ENCODE measurements around the gene ZSCAN29. TPM values are rescaled to one million over a fixed set of nuclear protein-coding genes. Genes with fewer than 3 reads are reported as not detected.
A peak's percentile ranks its signal among the peaks of the same experiment; 100 is the strongest.

ZSCAN29 gene
- polyA plus RNA-seq, 4 donors, result 7.0 to 25.7 (median 8.4) TPM

GRCh38 chr15:43370310-43370974, 401 bp downstream of the ZSCAN29 start:
- Histone ChIP-seq H3K36me3 (ENCODE audit: control insufficient read depth in 3 of 3, insufficient read depth in 2 of 3, low read depth in 1 of 3, low read length in 3 of 3) (peaks cover 4 to 19% (median 9%) of the 10 kb centered on the region in 3 donors), H3K4me3 (ENCODE audit: low read depth in 1 of 3, low read length in 3 of 3) (peak overlapping the region; percentile 73 to 84 (median 80)), H3K27me3 (ENCODE audit: control insufficient read depth in 3 of 3, insufficient read depth in 3 of 3, low read length in 3 of 3) (no peaks in the 10 kb centered on the region), H3K9me3 (ENCODE audit: control insufficient read depth in 2 of 2, insufficient read depth in 1 of 2, low read depth in 1 of 2, low read length in 1 of 2) (peaks cover 0 to 3% of the 10 kb centered on the region in 2 donors), H3K27ac (ENCODE audit: low read depth in 1 of 3, low read length in 2 of 3) (peak overlapping the region in 2 of 3 donors; percentile 50 to 68), H3K4me1 (ENCODE audit: control insufficient read depth in 3 of 3, insufficient read depth in 2 of 3, low read depth in 1 of 3, low read length in 2 of 3) (peaks cover 0 to 21% (median 10%) of the 10 kb centered on the region in 3 donors)
- DNase-seq (no peak), FAIRE-seq (no peak)
- 2 to 3% (median 2%) methylated on average over 41 to 45 of the region's 45 CpGs for WGBS, 3 donors

GRCh38 chr15:43361313-43361903, 9.4 kb downstream of the ZSCAN29 start:
- Histone ChIP-seq H3K4me1 (ENCODE audit: control insufficient read depth in 3 of 3, insufficient read depth in 2 of 3, low read depth in 1 of 3, low read length in 2 of 3) (no peaks in the 10 kb centered on the region), H3K9me3 (ENCODE audit: control insufficient read depth in 2 of 2, insufficient read depth in 1 of 2, low read depth in 1 of 2, low read length in 1 of 2) (peaks cover 5 to 46% of the 10 kb centered on the region in 2 donors), H3K27ac (ENCODE audit: low read depth in 1 of 3, low read length in 2 of 3) (no peak overlapping the region), H3K4me3 (ENCODE audit: low read depth in 1 of 3, low read length in 3 of 3) (no peak overlapping the region), H3K27me3 (ENCODE audit: control insufficient read depth in 3 of 3, insufficient read depth in 3 of 3, low read length in 3 of 3) (no peaks in the 10 kb centered on the region), H3K36me3 (ENCODE audit: control insufficient read depth in 3 of 3, insufficient read depth in 2 of 3, low read depth in 1 of 3, low read length in 3 of 3) (peaks cover 19 to 42% (median 31%) of the 10 kb centered on the region in 3 donors)
- DNase-seq, result no peak
- FAIRE-seq, result no peak
- 97 to 98% (median 98%) methylated on average over 7 of the region's 7 CpGs for WGBS, 3 donors

- DNase-seq (no peak), FAIRE-seq (no peak)
- 83 to 98% (median 85%) methylated on average over 4 of the region's 4 CpGs for WGBS, 3 donors
- H3K9me3 ChIP-seq (ENCODE audit: control insufficient read depth in 2 of 2, insufficient read depth in 1 of 2, low read depth in 1 of 2, low read length in 1 of 2), result peaks cover 5 to 43% of the 10 kb centered on the region in 2 donors
- no peaks in the 10 kb centered on the region for H3K4me1 ChIP-seq (ENCODE audit: control insufficient read depth in 3 of 3, insufficient read depth in 2 of 3, low read depth in 1 of 3, low read length in 2 of 3)
- no peak overlapping the region for H3K27ac ChIP-seq (ENCODE audit: low read depth in 1 of 3, low read length in 2 of 3)
- no peak overlapping the region for H3K4me3 ChIP-seq (ENCODE audit: low read depth in 1 of 3, low read length in 3 of 3)
- H3K27me3 ChIP-seq (ENCODE audit: control insufficient read depth in 3 of 3, insufficient read depth in 3 of 3, low read length in 3 of 3), result no peaks in the 10 kb centered on the region
- peaks cover 14 to 36% (median 29%) of the 10 kb centered on the region in 3 donors for H3K36me3 ChIP-seq (ENCODE audit: control insufficient read depth in 3 of 3, insufficient read depth in 2 of 3, low read depth in 1 of 3, low read length in 3 of 3)
Observed at GRCh38 chr15:43360821-43361220, 10.0 kb downstream of the ZSCAN29 start.

DNA sequence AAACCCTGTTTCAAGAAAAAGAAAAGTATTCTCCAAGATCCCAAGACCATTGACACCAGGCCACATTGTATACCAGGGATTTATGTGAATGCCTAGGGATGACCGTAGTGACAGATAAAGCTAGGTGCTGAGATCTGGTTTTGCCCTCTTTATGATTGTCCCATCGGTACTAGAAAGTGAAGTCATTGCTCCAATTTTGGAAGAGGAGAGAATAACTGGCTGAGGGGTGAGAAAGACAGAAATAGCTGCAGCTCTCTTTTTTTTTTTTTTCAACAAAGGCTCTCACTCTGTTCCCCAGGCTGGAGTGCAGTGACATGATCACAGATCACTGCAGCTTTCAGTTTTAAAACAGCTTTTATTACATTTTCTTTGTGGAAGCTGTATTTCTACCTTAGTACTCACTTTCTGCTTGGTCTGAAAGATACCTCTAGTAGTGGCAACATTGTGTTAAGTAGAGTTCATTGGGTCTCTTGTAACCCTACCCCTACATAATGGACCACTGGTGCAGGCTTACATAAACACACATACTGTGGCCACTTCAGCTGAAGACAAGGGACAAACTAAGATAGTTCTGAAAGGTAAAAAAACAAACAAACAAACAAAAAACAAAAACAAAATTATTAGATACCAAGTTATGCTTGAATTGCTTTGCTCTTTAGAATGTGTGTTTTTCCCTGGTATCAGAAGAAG, 18.0 kb downstream of the ZSCAN29 start:
- FAIRE-seq, result no peak
- DNase-seq, result no peak
- 84 to 96% (median 94%) methylated on average over 2 of the region's 2 CpGs for WGBS, 3 donors
- Histone ChIP-seq H3K27ac (ENCODE audit: low read depth in 1 of 3, low read length in 2 of 3) (no peak overlapping the region), H3K27me3 (ENCODE audit: control insufficient read depth in 3 of 3, insufficient read depth in 3 of 3, low read length in 3 of 3) (no peaks in the 10 kb centered on the region), H3K36me3 (ENCODE audit: control insufficient read depth in 3 of 3, insufficient read depth in 2 of 3, low read depth in 1 of 3, low read length in 3 of 3) (peaks cover 0 to 14% (median 8%) of the 10 kb centered on the region in 3 donors), H3K9me3 (ENCODE audit: control insufficient read depth in 2 of 2, insufficient read depth in 1 of 2, low read depth in 1 of 2, low read length in 1 of 2) (peaks cover 0 to 4% of the 10 kb centered on the region in 2 donors), H3K4me1 (ENCODE audit: control insufficient read depth in 3 of 3, insufficient read depth in 2 of 3, low read depth in 1 of 3, low read length in 2 of 3) (no peaks in the 10 kb centered on the region), H3K4me3 (ENCODE audit: low read depth in 1 of 3, low read length in 3 of 3) (no peak overlapping the region)

DNA sequence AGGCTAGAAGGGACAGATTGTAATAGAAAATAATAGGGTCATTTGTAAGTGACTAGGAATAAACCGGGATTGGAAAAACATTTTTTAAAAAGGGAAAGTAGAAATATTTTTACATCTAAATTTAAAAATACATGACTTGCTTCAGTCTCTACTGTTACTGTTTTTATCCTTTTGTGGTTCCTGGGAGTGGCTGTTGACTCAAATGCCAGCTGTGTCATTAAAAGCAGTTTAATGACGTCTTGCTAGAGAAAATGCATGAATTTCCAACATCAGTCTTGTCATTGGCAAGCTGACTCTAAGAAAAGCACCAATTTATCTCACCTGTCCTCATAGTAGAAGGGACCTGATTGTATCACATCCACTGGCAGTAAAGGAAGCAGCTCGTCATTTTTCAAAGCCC, 23.7 kb downstream of the ZSCAN29 start:
- no peaks in the 10 kb centered on the region for H3K4me1 ChIP-seq (ENCODE audit: control insufficient read depth in 3 of 3, insufficient read depth in 2 of 3, low read depth in 1 of 3, low read length in 2 of 3)
- WGBS, 3 donors, result 82 to 86% (median 85%) methylated on average over 3 of the region's 3 CpGs
- H3K36me3 ChIP-seq (ENCODE audit: control insufficient read depth in 3 of 3, insufficient read depth in 2 of 3, low read depth in 1 of 3, low read length in 3 of 3), result peaks cover 3 to 13% (median 8%) of the 10 kb centered on the region in 3 donors
- no peak overlapping the region for H3K27ac ChIP-seq (ENCODE audit: low read depth in 1 of 3, low read length in 2 of 3)
- FAIRE-seq (no peak), DNase-seq (no peak)
- H3K9me3 ChIP-seq (ENCODE audit: control insufficient read depth in 2 of 2, insufficient read depth in 1 of 2, low read depth in 1 of 2, low read length in 1 of 2), result no peaks in the 10 kb centered on the region
- no peak overlapping the region for H3K4me3 ChIP-seq (ENCODE audit: low read depth in 1 of 3, low read length in 3 of 3)
- H3K27me3 ChIP-seq (ENCODE audit: control insufficient read depth in 3 of 3, insufficient read depth in 3 of 3, low read length in 3 of 3), result no peaks in the 10 kb centered on the region

GRCh38 chr15:43346305-43346704, 24.5 kb downstream of the ZSCAN29 start:
- H3K27me3 ChIP-seq (ENCODE audit: control insufficient read depth in 3 of 3, insufficient read depth in 3 of 3, low read length in 3 of 3), result no peaks in the 10 kb centered on the region
- H3K4me1 ChIP-seq (ENCODE audit: control insufficient read depth in 3 of 3, insufficient read depth in 2 of 3, low read depth in 1 of 3, low read length in 2 of 3), result no peaks in the 10 kb centered on the region
- DNase-seq, result no peak
- no peak for FAIRE-seq
- no peak overlapping the region for H3K27ac ChIP-seq (ENCODE audit: low read depth in 1 of 3, low read length in 2 of 3)
- WGBS, 3 donors, result 88 to 92% (median 92%) methylated on average over 2 of the region's 2 CpGs
- no peak overlapping the region for H3K4me3 ChIP-seq (ENCODE audit: low read depth in 1 of 3, low read length in 3 of 3)
- no peaks in the 10 kb centered on the region for H3K9me3 ChIP-seq (ENCODE audit: control insufficient read depth in 2 of 2, insufficient read depth in 1 of 2, low read depth in 1 of 2, low read length in 1 of 2)
- peaks cover 3 to 18% (median 5%) of the 10 kb centered on the region in 3 donors for H3K36me3 ChIP-seq (ENCODE audit: control insufficient read depth in 3 of 3, insufficient read depth in 2 of 3, low read depth in 1 of 3, low read length in 3 of 3)

DNA sequence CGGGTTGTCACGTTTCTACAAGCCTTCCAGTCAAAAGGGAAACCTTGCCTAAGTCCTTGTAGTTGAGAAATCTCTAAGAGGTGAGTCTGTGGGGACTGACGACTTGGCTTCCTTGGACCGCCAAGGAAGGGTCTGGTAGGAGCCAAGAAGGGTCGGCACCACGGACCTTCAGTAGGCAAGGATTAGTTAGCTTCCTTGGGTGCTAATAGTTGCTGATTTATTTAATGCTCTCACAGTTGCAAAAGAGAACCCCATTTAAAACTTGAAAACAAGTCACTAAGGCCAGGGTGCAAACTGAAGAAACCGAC, 40.1 kb downstream of the ZSCAN29 start:
- no peak for FAIRE-seq
- Histone ChIP-seq H3K4me1 (ENCODE audit: control insufficient read depth in 3 of 3, insufficient read depth in 2 of 3, low read depth in 1 of 3, low read length in 2 of 3) (peaks cover 5 to 12% (median 7%) of the 10 kb centered on the region in 3 donors), H3K36me3 (ENCODE audit: control insufficient read depth in 3 of 3, insufficient read depth in 2 of 3, low read depth in 1 of 3, low read length in 3 of 3) (peaks cover 0 to 9% (median 0%) of the 10 kb centered on the region in 3 donors), H3K27me3 (ENCODE audit: control insufficient read depth in 3 of 3, insufficient read depth in 3 of 3, low read length in 3 of 3) (no peaks in the 10 kb centered on the region), H3K4me3 (ENCODE audit: low read depth in 1 of 3, low read length in 3 of 3) (peak overlapping the region; percentile 56 to 84 (median 68)), H3K27ac (ENCODE audit: low read depth in 1 of 3, low read length in 2 of 3) (peak overlapping the region; percentile 79 to 98 (median 94)), H3K9me3 (ENCODE audit: control insufficient read depth in 2 of 2, insufficient read depth in 1 of 2, low read depth in 1 of 2, low read length in 1 of 2) (no peaks in the 10 kb centered on the region)
- no peak for DNase-seq
- WGBS, 3 donors, result 2 to 3% (median 3%) methylated on average over 7 of the region's 7 CpGs

GRCh38 chr15:43329960-43330779, 40.7 kb downstream of the ZSCAN29 start, which contains the start of gene LCMT2:
LCMT2 (minus strand) TSS chr15:43330573; CDS start chr15:43330489, 84 bp downstream.
- no peaks in the 10 kb centered on the region for H3K9me3 ChIP-seq (ENCODE audit: control insufficient read depth in 2 of 2, insufficient read depth in 1 of 2, low read depth in 1 of 2, low read length in 1 of 2)
- H3K4me3 ChIP-seq (ENCODE audit: low read depth in 1 of 3, low read length in 3 of 3), result peak within 1 kb of the TSS; percentile 58 to 84 (median 68)
- peaks cover 0 to 7% (median 0%) of the 10 kb centered on the region in 3 donors for H3K36me3 ChIP-seq (ENCODE audit: control insufficient read depth in 3 of 3, insufficient read depth in 2 of 3, low read depth in 1 of 3, low read length in 3 of 3)
- H3K4me1 ChIP-seq (ENCODE audit: control insufficient read depth in 3 of 3, insufficient read depth in 2 of 3, low read depth in 1 of 3, low read length in 2 of 3), result peaks cover 5 to 12% (median 7%) of the 10 kb centered on the region in 3 donors
- 0% methylated on average over 72 to 86 of the region's 86 CpGs for WGBS, 3 donors
- FAIRE-seq, result no peak
- peak; percentile 98 to 99 for DNase-seq
- H3K27me3 ChIP-seq (ENCODE audit: control insufficient read depth in 3 of 3, insufficient read depth in 3 of 3, low read length in 3 of 3), result no peaks in the 10 kb centered on the region
- H3K27ac ChIP-seq (ENCODE audit: low read depth in 1 of 3, low read length in 2 of 3), result peak within 1 kb of the TSS; percentile 93 to 98 (median 94)

All from small intestine (tissue), 7 donors.